GM12864 (cell line): Measurements from ENCODE around the gene PUDP.

Source experiments
- DNase-seq: peaks from one replicate; pipeline ENCODE4 v3.0.0-alpha.2; 2011; ENCODE audit warnings: low read depth
- H3K4me3 ChIP-seq: 2 replicates; pipeline ENCODE4 v1.5.1; 2011; ENCODE audit warnings: mild to moderate bottlenecking, low read depth, low read length, control low read depth
- TF ChIP-seq, protein P1 (sequence below): IDR thresholded peaks from 2 replicates; pipeline ENCODE4 v1.5.1; 2011; ENCODE audit warnings: low read depth, mild to moderate bottlenecking, moderate library complexity, low read length, control low read depth, inconsistent platforms; ENCODE audit errors: missing control alignments

Gene PUDP

DNA sequence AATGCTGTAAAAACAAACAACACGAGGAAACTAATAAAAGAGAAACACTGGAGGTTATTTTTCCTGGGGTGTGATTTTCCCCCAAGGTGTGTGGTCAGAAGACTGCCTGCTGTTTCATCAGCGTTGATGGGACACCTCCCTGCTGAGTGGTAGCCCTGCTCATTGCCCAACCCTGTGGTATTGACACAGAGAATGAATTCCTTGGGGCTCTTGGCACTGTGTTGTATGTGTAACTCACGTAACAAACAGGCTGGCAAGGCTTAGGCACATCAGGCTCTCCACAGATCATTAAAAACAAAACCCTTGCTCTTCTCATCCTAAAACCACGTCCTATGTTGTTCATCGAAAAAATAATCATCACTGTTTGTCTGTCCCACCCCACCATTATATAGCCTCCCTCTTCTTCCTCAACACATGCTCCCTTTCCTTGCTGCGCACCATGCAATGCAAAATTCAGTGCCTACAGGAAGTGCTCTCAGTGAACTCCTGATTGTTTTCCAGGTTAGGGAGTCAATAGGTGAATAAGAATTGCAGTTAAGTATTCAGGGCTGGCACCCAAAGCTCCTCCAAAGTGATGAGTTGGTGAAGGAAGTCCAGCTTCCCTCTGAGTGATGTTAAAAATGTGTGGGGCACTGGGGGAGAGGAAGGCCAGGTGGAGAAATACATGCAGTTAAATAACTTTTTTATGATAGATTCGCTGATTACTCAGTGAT lies 11.4 kb upstream of the PUDP start:
- DNase-seq: no peak

DNA sequence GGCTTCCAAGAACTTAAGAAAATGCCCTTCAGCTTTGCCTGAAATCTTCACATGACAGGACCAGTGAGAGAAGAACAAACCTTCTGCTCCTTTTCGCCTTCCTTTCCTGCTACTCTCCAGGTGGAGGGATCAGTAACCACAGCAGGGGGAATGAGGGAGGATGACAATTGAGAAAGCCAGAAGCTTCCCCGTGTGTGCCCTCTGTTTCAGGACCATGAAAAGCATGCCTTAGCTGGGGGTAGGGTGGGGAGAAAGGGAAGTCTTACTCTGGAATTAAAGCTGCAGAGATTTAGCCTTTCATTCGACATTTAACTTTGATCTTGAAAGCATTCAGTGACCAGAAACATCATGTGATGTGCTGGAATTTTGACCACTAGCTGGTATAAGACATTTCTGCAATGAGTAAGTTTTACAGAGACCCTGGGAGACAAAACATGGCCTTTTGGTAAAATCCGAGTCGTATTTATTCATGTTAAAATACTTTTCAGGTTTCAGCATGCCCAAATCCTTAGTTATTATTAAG lies 10.6 kb upstream of the PUDP start:
- no peak for DNase-seq
- TF ChIP-seq, protein P1, sequence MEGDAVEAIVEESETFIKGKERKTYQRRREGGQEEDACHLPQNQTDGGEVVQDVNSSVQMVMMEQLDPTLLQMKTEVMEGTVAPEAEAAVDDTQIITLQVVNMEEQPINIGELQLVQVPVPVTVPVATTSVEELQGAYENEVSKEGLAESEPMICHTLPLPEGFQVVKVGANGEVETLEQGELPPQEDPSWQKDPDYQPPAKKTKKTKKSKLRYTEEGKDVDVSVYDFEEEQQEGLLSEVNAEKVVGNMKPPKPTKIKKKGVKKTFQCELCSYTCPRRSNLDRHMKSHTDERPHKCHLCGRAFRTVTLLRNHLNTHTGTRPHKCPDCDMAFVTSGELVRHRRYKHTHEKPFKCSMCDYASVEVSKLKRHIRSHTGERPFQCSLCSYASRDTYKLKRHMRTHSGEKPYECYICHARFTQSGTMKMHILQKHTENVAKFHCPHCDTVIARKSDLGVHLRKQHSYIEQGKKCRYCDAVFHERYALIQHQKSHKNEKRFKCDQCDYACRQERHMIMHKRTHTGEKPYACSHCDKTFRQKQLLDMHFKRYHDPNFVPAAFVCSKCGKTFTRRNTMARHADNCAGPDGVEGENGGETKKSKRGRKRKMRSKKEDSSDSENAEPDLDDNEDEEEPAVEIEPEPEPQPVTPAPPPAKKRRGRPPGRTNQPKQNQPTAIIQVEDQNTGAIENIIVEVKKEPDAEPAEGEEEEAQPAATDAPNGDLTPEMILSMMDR: no peak
- no peak overlapping the region for H3K4me3 ChIP-seq

More for the DNA sequence above, 11.4 kb upstream of the PUDP start:
- H3K4me3 ChIP-seq: no peak overlapping the region
- TF ChIP-seq, protein P1: no peak

GRCh38 chrX:7156879-7157278 lies 8.9 kb upstream of the PUDP start:
- TF ChIP-seq, protein P1: no peak
- no peak overlapping the region for H3K4me3 ChIP-seq
- DNase-seq: no peak

GRCh38 chrX:7155163-7155562 lies 7.2 kb upstream of the PUDP start:
- no peak for DNase-seq
- TF ChIP-seq, protein P1: no peak
- no peak overlapping the region for H3K4me3 ChIP-seq

GRCh38 chrX:7154041-7154597 lies 6.2 kb upstream of the PUDP start:
- TF ChIP-seq, protein P1: no peak
- H3K4me3 ChIP-seq: no peak overlapping the region
- DNase-seq: no peak

DNA sequence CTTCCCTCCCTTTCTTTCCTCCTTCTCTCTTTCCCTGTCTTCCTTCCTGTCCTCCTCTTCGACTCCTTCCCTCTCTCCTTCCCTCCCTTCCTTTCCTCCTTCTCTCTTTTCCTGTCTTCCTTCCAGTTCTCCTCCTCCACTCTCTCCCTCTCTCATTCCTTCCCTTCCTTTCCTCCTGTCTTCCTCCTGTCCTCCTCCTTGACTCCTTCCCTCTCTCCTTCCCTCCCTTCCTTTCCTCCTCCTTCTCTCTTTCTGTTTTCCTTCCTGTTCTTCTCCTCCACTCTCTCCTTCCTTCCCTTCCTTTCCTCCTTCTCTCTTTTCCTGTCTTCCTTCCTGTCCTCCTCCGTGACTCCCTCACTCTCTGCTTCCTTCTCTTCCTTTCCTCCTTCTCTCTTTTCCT lies 5.3 kb upstream of the PUDP start:
- TF ChIP-seq, protein P1: no peak
- no peak for DNase-seq
- H3K4me3 ChIP-seq: no peak overlapping the region
